GM21367 (cell line): ENCODE results near the gene HERC2.
"Not testable (repeated sequence)": the region's sequence is repeated elsewhere in the genome, so short reads cannot be mapped to it uniquely, and the experiment has no call there.

Experiments used
- ATAC-seq: cut with Tn5 transposase; IDR thresholded peaks from one replicate; pipeline ENCODE4 v1.9.1; 2021; ENCODE audit not compliant: unreplicated experiment

The HERC2 gene

GRCh38 chr15:28274635-28275034 is 47.3 kb downstream of the HERC2 start:
- ATAC-seq = no peak

- ATAC-seq = no peak
These were observed 47.9 kb downstream of the HERC2 start for GRCh38 chr15:28273873-28274610.

- no peak for ATAC-seq
These were observed 48.5 kb downstream of the HERC2 start for GRCh38 chr15:28273468-28273867.

- no peak for ATAC-seq
These were observed 49.4 kb downstream of the HERC2 start for GRCh38 chr15:28272587-28272986.

- no peak for ATAC-seq
These were observed 50.2 kb downstream of the HERC2 start for GRCh38 chr15:28271697-28272260.

- ATAC-seq = no peak
These were observed 52.9 kb downstream of the HERC2 start for GRCh38 chr15:28269097-28269496.

GRCh38 chr15:28267727-28268126 is 54.3 kb downstream of the HERC2 start:
- ATAC-seq = no peak

GRCh38 chr15:28265334-28266019 is 56.5 kb downstream of the HERC2 start:
- ATAC-seq = no peak

GRCh38 chr15:28264166-28264565 is 57.8 kb downstream of the HERC2 start:
- ATAC-seq = no peak

GRCh38 chr15:28262438-28262837 is 59.5 kb downstream of the HERC2 start:
- ATAC-seq = no peak

- no peak for ATAC-seq
These were observed 61.3 kb downstream of the HERC2 start for GRCh38 chr15:28260722-28261121.

GRCh38 chr15:28260317-28260716 is 61.7 kb downstream of the HERC2 start:
- no peak for ATAC-seq

- ATAC-seq = no peak
These were observed 66.0 kb downstream of the HERC2 start for GRCh38 chr15:28255965-28256364.

GRCh38 chr15:28252831-28253230 is 69.1 kb downstream of the HERC2 start:
- no peak for ATAC-seq

GRCh38 chr15:28246605-28247004 is 75.4 kb downstream of the HERC2 start:
- no peak for ATAC-seq

GRCh38 chr15:28243901-28244300 is 78.1 kb downstream of the HERC2 start:
- ATAC-seq = no peak

- ATAC-seq = no peak
These were observed 78.6 kb downstream of the HERC2 start for GRCh38 chr15:28243399-28243798.

- ATAC-seq = not testable (repeated sequence)
These were observed 83.7 kb downstream of the HERC2 start for GRCh38 chr15:28238296-28238695.

- not testable (repeated sequence) for ATAC-seq
These were observed 90.2 kb downstream of the HERC2 start for GRCh38 chr15:28231743-28232142.

GRCh38 chr15:28231336-28231735 is 90.6 kb downstream of the HERC2 start:
- ATAC-seq = not testable (repeated sequence)

- not testable (repeated sequence) for ATAC-seq
These were observed 92.9 kb downstream of the HERC2 start for GRCh38 chr15:28228990-28229640.

- ATAC-seq = no peak
These were observed 93.9 kb downstream of the HERC2 start for GRCh38 chr15:28228096-28228495.
